ENCODE results near the gene SUFU. TPM values are rescaled to one million over a fixed set of nuclear protein-coding genes. Genes with fewer than 3 reads are reported as not detected.

SUFU gene
- total RNA-seq, 2 experiments from 2014 or later: 9.8 to 12.9 TPM

GRCh38 chr10:102583435-102584417, 80.0 kb downstream of the SUFU start:
- H3K27me3 Mint-ChIP-seq: no peaks in the 10 kb centered on the region
- ATAC-seq: peak; percentile 98
- no peaks in the 10 kb centered on the region for H3K9me3 Mint-ChIP-seq (ENCODE audit: low read depth)
- H3K27ac Mint-ChIP-seq: no peak overlapping the region
- H3K4me3 Mint-ChIP-seq: no peak overlapping the region
- H3K36me3 Mint-ChIP-seq: no peaks in the 10 kb centered on the region
- DNase-seq: peak; percentile 91
- peaks cover 5% of the 10 kb centered on the region for H3K4me1 Mint-ChIP-seq
- CTCF ChIA-PET: interaction anchor here (0.6 to 6.8 kb wide), 58 partner anchors 10 to 414 kb away, joined by 3 to 138 read pairs (median 4); partner anchors contain the start of genes ACTR1A, C10orf95, ELOVL3 and FBXL15

GRCh38 chr10:102585026-102585425, 81.3 kb downstream of the SUFU start:
- H3K27ac Mint-ChIP-seq: no peak overlapping the region
- CTCF ChIA-PET: interaction anchor here (1.0 to 6.8 kb wide), 10 partner anchors 11 to 355 kb away, joined by 3 to 138 read pairs (median 6); partner anchors contain the start of genes ACTR1A and SUFU
- no peaks in the 10 kb centered on the region for H3K27me3 Mint-ChIP-seq
- H3K36me3 Mint-ChIP-seq: no peaks in the 10 kb centered on the region
- H3K4me1 Mint-ChIP-seq: peaks cover 3% of the 10 kb centered on the region
- no peak for ATAC-seq
- no peak overlapping the region for H3K4me3 Mint-ChIP-seq
- DNase-seq: no peak
- H3K9me3 Mint-ChIP-seq (ENCODE audit: low read depth): no peaks in the 10 kb centered on the region

DNA sequence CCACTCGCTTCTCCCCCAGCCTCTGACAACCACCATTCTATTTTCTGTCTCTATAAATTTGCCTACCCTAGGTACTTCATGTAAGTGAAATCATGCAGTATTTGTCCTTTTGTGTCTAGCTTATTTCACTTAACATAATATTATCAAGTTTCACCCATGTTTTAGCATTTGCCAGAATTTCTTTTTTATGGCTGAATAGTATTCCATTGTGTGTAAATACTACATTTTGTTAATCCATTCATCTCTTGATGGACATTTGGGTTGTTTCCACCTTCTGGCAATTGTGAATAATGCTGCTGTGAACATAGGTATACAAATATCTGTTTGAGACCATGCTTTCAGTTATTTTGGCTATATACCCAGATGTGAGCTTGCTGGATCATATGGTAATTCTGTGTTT, 83.1 kb downstream of the SUFU start:
- DNase-seq: no peak
- H3K36me3 Mint-ChIP-seq: no peaks in the 10 kb centered on the region
- no peak overlapping the region for H3K4me3 Mint-ChIP-seq
- H3K4me1 Mint-ChIP-seq: peaks cover 3% of the 10 kb centered on the region
- no peaks in the 10 kb centered on the region for H3K9me3 Mint-ChIP-seq (ENCODE audit: low read depth)
- no peak overlapping the region for H3K27ac Mint-ChIP-seq
- H3K27me3 Mint-ChIP-seq: no peaks in the 10 kb centered on the region
- ATAC-seq: no peak
- CTCF ChIA-PET: interaction anchor here (1.4 to 2.0 kb wide), 2 partner anchors 188 to 356 kb away, joined by 4 to 6 read pairs; no protein-coding TSS in a partner anchor

GRCh38 chr10:102588875-102589274, 85.1 kb downstream of the SUFU start:
- Mint-ChIP-seq H3K4me1 (peaks cover under 1% of the 10 kb centered on the region), H3K9me3 (ENCODE audit: low read depth) (no peaks in the 10 kb centered on the region), H3K4me3 (no peak overlapping the region), H3K36me3 (no peaks in the 10 kb centered on the region), H3K27me3 (no peaks in the 10 kb centered on the region), H3K27ac (no peak overlapping the region)
- ATAC-seq (no peak), DNase-seq (no peak)
- CTCF ChIA-PET: no interaction called here

- H3K4me1 Mint-ChIP-seq: no peaks in the 10 kb centered on the region
- CTCF ChIA-PET: interaction anchor here (0.8 to 1.7 kb wide), 2 partner anchors 10 to 363 kb away, joined by 4 to 7 read pairs; no protein-coding TSS in a partner anchor
- ATAC-seq: no peak
- no peak for DNase-seq
- no peak overlapping the region for H3K4me3 Mint-ChIP-seq
- no peak overlapping the region for H3K27ac Mint-ChIP-seq
- H3K27me3 Mint-ChIP-seq: no peaks in the 10 kb centered on the region
- H3K9me3 Mint-ChIP-seq (ENCODE audit: low read depth): no peaks in the 10 kb centered on the region
- no peaks in the 10 kb centered on the region for H3K36me3 Mint-ChIP-seq
Measured at GRCh38 chr10:102593074-102593803, 89.5 kb downstream of the SUFU start.

- no peak overlapping the region for H3K4me3 Mint-ChIP-seq
- no peaks in the 10 kb centered on the region for H3K27me3 Mint-ChIP-seq
- H3K9me3 Mint-ChIP-seq (ENCODE audit: low read depth): no peaks in the 10 kb centered on the region
- H3K4me1 Mint-ChIP-seq: no peaks in the 10 kb centered on the region
- no peak overlapping the region for H3K27ac Mint-ChIP-seq
- no peak for ATAC-seq
- no peaks in the 10 kb centered on the region for H3K36me3 Mint-ChIP-seq
- CTCF ChIA-PET: interaction anchor here (1.7 kb wide), 1 partner anchor 11 kb away, joined by 7 read pairs; no protein-coding TSS in a partner anchor
- no peak for DNase-seq
Measured at GRCh38 chr10:102593804-102594079, 90.0 kb downstream of the SUFU start.

- Mint-ChIP-seq H3K27ac (no peak overlapping the region), H3K27me3 (no peaks in the 10 kb centered on the region), H3K4me3 (no peak overlapping the region), H3K9me3 (ENCODE audit: low read depth) (no peaks in the 10 kb centered on the region), H3K4me1 (no peaks in the 10 kb centered on the region), H3K36me3 (no peaks in the 10 kb centered on the region)
- DNase-seq: no peak
- CTCF ChIA-PET: interaction anchor here (0.8 to 1.9 kb wide), 6 partner anchors 9 to 69 kb away, joined by 3 to 18 read pairs (median 4); no protein-coding TSS in a partner anchor
- ATAC-seq: no peak
Measured at GRCh38 chr10:102595293-102595692, 91.5 kb downstream of the SUFU start.

DNA sequence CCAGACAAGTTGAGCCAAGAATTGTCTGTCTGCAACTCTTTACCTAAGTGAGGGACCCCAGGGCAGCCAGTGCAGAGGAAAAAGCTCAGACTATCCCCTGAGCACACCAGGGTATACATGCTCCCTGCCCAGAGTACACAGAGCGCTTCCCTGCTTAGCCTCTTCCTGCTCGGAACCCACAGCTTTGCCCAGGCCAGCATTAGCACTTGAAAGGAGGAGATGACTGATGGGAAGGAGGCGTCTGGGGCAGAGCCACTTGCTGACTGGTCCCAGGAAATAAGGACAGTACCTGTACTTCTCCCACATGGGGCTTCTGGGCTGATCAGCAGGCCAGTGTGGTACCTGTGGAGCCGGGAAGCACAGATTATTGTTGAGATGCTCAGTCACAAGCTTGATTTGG, 92.1 kb downstream of the SUFU start:
- H3K9me3 Mint-ChIP-seq (ENCODE audit: low read depth): no peaks in the 10 kb centered on the region
- H3K4me3 Mint-ChIP-seq: no peak overlapping the region
- no peaks in the 10 kb centered on the region for H3K27me3 Mint-ChIP-seq
- CTCF ChIA-PET: interaction anchor here (0.8 to 1.9 kb wide), 13 partner anchors 10 to 267 kb away, joined by 3 to 18 read pairs (median 4); no protein-coding TSS in a partner anchor
- H3K4me1 Mint-ChIP-seq: no peaks in the 10 kb centered on the region
- H3K36me3 Mint-ChIP-seq: no peaks in the 10 kb centered on the region
- no peak for ATAC-seq
- no peak for DNase-seq
- H3K27ac Mint-ChIP-seq: peak overlapping the region; percentile 15

DNA sequence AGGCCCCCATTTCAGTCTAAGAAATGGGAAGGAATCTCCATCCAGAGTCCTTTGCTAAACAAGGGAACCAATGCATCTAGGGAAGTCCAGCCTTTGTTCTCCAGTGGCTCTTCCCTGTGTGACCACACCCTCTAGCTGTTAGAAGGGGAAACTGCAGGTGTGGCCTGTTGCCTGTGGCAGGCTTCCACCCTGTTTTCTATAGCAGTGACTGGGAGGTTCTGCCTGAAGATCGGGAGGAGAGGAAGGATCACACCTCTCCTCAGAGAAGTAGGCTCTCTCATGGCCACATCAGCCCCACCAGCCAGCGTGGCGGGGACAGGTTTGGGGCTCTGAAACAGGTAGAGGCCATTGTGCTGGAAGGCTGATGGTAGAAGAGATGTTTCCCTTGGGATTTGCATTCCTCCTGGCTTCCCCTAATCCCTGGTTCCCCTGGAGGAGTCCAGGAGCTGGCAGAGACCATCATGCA, 92.8 kb downstream of the SUFU start:
- Mint-ChIP-seq H3K9me3 (ENCODE audit: low read depth) (no peaks in the 10 kb centered on the region), H3K4me3 (no peak overlapping the region), H3K27ac (no peak overlapping the region), H3K27me3 (no peaks in the 10 kb centered on the region), H3K4me1 (no peaks in the 10 kb centered on the region), H3K36me3 (no peaks in the 10 kb centered on the region)
- ATAC-seq: peak; percentile 49
- peak; percentile 57 for DNase-seq
- CTCF ChIA-PET: interaction anchor here (0.6 to 1.9 kb wide), 15 partner anchors 11 to 268 kb away, joined by 3 to 18 read pairs (median 4); no protein-coding TSS in a partner anchor

DNA sequence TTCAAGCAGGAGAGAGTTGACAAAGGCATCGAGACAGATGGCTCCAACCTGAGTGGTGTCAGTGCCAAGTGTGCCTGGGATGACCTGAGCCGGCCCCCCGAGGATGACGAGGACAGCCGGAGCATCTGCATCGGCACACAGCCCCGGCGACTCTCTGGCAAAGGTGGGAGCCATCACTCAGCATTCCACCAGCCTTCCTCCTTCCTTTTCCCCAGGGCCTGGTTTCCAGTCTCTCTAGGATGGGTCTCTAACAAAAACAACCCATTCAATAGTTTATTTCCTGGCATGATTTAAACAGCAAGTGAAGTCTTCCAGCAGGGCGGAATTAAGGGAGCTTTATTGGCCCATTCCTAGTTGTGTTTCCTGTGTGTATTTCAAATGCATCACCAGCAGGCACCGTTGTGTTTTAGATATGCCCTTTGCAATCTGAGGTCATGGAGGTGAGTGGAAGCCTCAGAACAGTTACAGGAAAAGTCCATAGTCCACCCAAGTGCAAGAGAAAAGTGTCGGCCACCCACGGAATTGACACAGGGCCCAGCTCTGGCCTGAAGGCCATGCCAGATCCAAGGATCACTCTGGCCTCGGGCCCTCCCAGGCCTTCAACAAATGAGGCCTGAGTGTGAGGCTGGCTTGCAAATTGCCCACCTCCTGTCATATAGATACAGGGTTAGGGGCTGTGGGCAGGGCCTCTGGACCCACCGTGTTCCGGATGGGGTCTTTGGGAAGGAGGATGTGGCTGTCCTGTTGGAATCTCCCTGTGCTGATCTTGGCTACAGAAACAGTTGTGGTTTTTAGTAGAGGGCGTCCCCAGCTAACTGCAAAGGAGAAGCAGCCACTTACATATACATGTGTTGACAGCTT, 93.6 kb downstream of the SUFU start:
- no peaks in the 10 kb centered on the region for H3K27me3 Mint-ChIP-seq
- CTCF ChIA-PET: interaction anchor here (0.6 to 1.9 kb wide), 13 partner anchors 10 to 203 kb away, joined by 3 to 18 read pairs (median 4); no protein-coding TSS in a partner anchor
- ATAC-seq (no peak), DNase-seq (no peak)
- H3K36me3 Mint-ChIP-seq: no peaks in the 10 kb centered on the region
- no peaks in the 10 kb centered on the region for H3K4me1 Mint-ChIP-seq
- H3K4me3 Mint-ChIP-seq: no peak overlapping the region
- H3K9me3 Mint-ChIP-seq (ENCODE audit: low read depth): no peaks in the 10 kb centered on the region
- H3K27ac Mint-ChIP-seq: no peak overlapping the region

DNA sequence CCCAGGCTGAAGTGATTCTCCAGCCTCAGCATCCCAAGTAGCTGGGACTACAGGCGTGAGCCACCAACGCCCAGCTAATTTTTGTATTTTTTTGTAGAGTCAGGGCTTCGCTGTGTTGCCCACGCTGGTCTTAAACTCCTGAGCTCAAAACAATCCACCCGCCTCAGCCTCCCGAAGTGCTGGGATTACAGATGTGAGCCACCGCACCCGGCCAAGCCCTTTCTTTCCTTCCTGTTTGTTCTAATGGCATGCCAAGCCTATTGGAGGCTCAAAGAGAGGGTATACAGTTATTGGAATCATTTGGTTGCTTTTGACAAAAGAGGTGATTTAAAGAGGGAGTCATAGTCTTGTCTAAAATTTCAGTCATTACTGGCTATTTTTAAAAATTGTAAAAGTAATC, 94.5 kb downstream of the SUFU start:
- no peaks in the 10 kb centered on the region for H3K36me3 Mint-ChIP-seq
- ATAC-seq (no peak), DNase-seq (no peak)
- no peaks in the 10 kb centered on the region for H3K4me1 Mint-ChIP-seq
- no peaks in the 10 kb centered on the region for H3K9me3 Mint-ChIP-seq (ENCODE audit: low read depth)
- H3K27me3 Mint-ChIP-seq: no peaks in the 10 kb centered on the region
- no peak overlapping the region for H3K27ac Mint-ChIP-seq
- CTCF ChIA-PET: interaction anchor here (1.5 kb wide), 1 partner anchor 92 kb away, joined by 3 read pairs; no protein-coding TSS in a partner anchor
- H3K4me3 Mint-ChIP-seq: no peak overlapping the region

- peaks cover 3% of the 10 kb centered on the region for H3K4me1 Mint-ChIP-seq
- H3K27me3 Mint-ChIP-seq: no peaks in the 10 kb centered on the region
- no peak overlapping the region for H3K4me3 Mint-ChIP-seq
- no peak for ATAC-seq
- H3K9me3 Mint-ChIP-seq (ENCODE audit: low read depth): no peaks in the 10 kb centered on the region
- H3K27ac Mint-ChIP-seq: no peak overlapping the region
- H3K36me3 Mint-ChIP-seq: peaks cover 1% of the 10 kb centered on the region
- CTCF ChIA-PET: no interaction called here
- DNase-seq: no peak
Measured at GRCh38 chr10:102599565-102600327, 96.0 kb downstream of the SUFU start.
